ENCODE results near the gene SMS. TPM values are rescaled to one million over a fixed set of nuclear protein-coding genes. Genes with fewer than 3 reads are reported as not detected.

Gene SMS
- total RNA-seq, 3 donors from 2014 or later = 43.6 to 64.7 (median 44.5) TPM

Other genes starting within 250 kb of the SMS start
- 1 to 10 TPM in 1 of 3 donors, not detected in 2; 1.0 TPM for gene SMPX, start 182.6 kb upstream of the SMS start, total RNA-seq
- 10 to 100 TPM in 1 of 3 donors, 1 to 10 TPM in 2; 8.8 to 13.8 (median 9.9) TPM for gene MBTPS2, start 101.1 kb upstream of the SMS start, total RNA-seq
- 1 to 10 TPM; 3.5 to 5.0 (median 3.6) TPM for gene YY2, start 84.7 kb upstream of the SMS start, total RNA-seq
- gene PHEX, start 91.6 kb downstream of the SMS start, total RNA-seq = 1 to 10 TPM in 2 of 3 donors, under 1 TPM in 1; 0.16 to 5.6 (median 2.5) TPM

Data from breast epithelium (tissue), 3 donors.